K562 (cell line): ENCODE results near the gene KLHL29. TPM values are rescaled to one million over a fixed set of nuclear protein-coding genes. Genes with fewer than 3 reads are reported as not detected.

Experiments
- ATAC-seq: fragments of 200-7000 bp; cut with Tn5 transposase; 3 replicates; pipeline ENCODE4 v1.9.1; 2020; ENCODE audit warnings: moderate library complexity
- BruUV-seq: library from RNA; stranded (reverse); fragments of 400-500 nt; replicated peaks from 2 replicates; lab custom pipeline; 2021; lab: Mats Ljungman, UMichigan
- CTCF ChIA-PET: fragments of 300-600 bp; formaldehyde crosslinking; extraction: SDS; loops from one replicate; lab custom pipeline; 2021; ENCODE audit warnings: low intra/inter-chr PET ratio; lab: Yijun Ruan, JAX
- POLR2A ChIA-PET: fragments of 300-600, 350-650 bp; sonication (Branson Sonifier 250); formaldehyde crosslinking; extraction: SDS; loops from one replicate; lab custom pipeline; 2021; ENCODE audit warnings: antibody characterized with exemption, inconsistent platforms; lab: Yijun Ruan, JAX
- DNase-seq, 4 experiments: peaks; one replicate each; pipeline versions ENCODE4 v3.0.0 to v3.0.0-alpha.2; 2011 to 2018; ENCODE audit warnings: low spot score in 3 of 4, mixed read lengths in 3 of 4; ENCODE audit errors: extremely low read depth in 1 of 4
- FAIRE-seq: peaks from 2 replicates; lab custom pipeline; 2011; peaks lifted over from hg19 to GRCh38; lab: Jason Lieb, UNC
- H2AFZ ChIP-seq: 2 replicates; pipeline ENCODE4 v1.6.0; 2011; ENCODE audit warnings: low read depth, low read length, control low read depth, inconsistent platforms
- H3K27ac ChIP-seq: fragments of 200-600 bp; 3 replicates; pipeline ENCODE4 v1.8.0; 2011; ENCODE audit warnings: low read depth, mild to moderate bottlenecking, control low read depth, inconsistent platforms, low read length, moderate library complexity, mixed read lengths; ENCODE audit errors: extremely low read depth
- H3K27me3 ChIP-seq, 2 experiments: fragments of 300-600 bp in 1 of 2; 2 replicates in 1 of 2; 3 replicates in 1 of 2; pipeline versions ENCODE4 v1.6.0 to v1.8.0; 2011; ENCODE audit warnings: inconsistent platforms in 2 of 2, low read length in 2 of 2, mild to moderate bottlenecking in 1 of 2, mixed read lengths in 1 of 2, moderate library complexity in 1 of 2; ENCODE audit not compliant: control insufficient read depth in 2 of 2, insufficient read depth in 2 of 2
- H3K36me3 ChIP-seq: fragments of 300-600 bp; 3 replicates; pipeline ENCODE4 v1.8.0; 2011; ENCODE audit warnings: mild to moderate bottlenecking, low read length, inconsistent platforms; ENCODE audit not compliant: control insufficient read depth, insufficient read depth
- H3K4me1 ChIP-seq, 2 experiments: fragments of 200-600 bp in 1 of 2; replicated peaks in 1 of 2; 2 replicates in 1 of 2; 3 replicates in 1 of 2; pipeline versions ENCODE4 v1.5.1 to v1.8.0; 2011; ENCODE audit warnings: inconsistent platforms in 2 of 2, low read length in 2 of 2, mild to moderate bottlenecking in 1 of 2, mixed read lengths in 1 of 2, moderate library complexity in 1 of 2; ENCODE audit not compliant: control insufficient read depth in 2 of 2, insufficient read depth in 2 of 2
- H3K4me2 ChIP-seq: 2 replicates; pipeline ENCODE4 v1.6.1; 2011; ENCODE audit warnings: low read length, control low read depth, inconsistent platforms, mixed read lengths; ENCODE audit not compliant: insufficient read depth
- H3K4me3 ChIP-seq: fragments of 200-600 bp; sonication (generic), shearing (Covaris generic); 2 replicates; pipeline ENCODE4 v1.5.1; 2016; ENCODE audit warnings: control low read depth, inconsistent platforms
- H3K79me2 ChIP-seq: fragments of 200-600 bp; 3 replicates; pipeline ENCODE4 v1.8.0; 2011; ENCODE audit warnings: low read length, inconsistent platforms; ENCODE audit not compliant: control insufficient read depth, insufficient read depth
- H3K9ac ChIP-seq, 2 experiments: 2 replicates each; pipeline versions ENCODE4 v1.6.0 to v1.6.1; 2011; ENCODE audit warnings: low read depth in 2 of 2, low read length in 2 of 2, control low read depth in 1 of 2, inconsistent platforms in 1 of 2, mild to moderate bottlenecking in 1 of 2, mixed read lengths in 1 of 2; ENCODE audit not compliant: insufficient read depth in 1 of 2
- H3K9me1 ChIP-seq: one replicate; pipeline ENCODE4 v1.6.0; 2011; ENCODE audit warnings: inconsistent platforms, mild to moderate bottlenecking, low read length, moderate library complexity; ENCODE audit not compliant: control insufficient read depth, insufficient read depth
- H3K9me3 ChIP-seq: replicated peaks from 2 replicates; pipeline ENCODE4 v1.5.1; 2011; ENCODE audit warnings: low read depth, low read length, inconsistent platforms; ENCODE audit not compliant: control insufficient read depth, insufficient read depth
- H4K20me1 ChIP-seq: replicated peaks from 2 replicates; pipeline ENCODE4 v1.6.1; 2011; ENCODE audit warnings: low read length, inconsistent platforms, mixed read lengths; ENCODE audit not compliant: control insufficient read depth, insufficient read depth
- CTCF ChIP-seq, 3 experiments: IDR thresholded peaks in 2 of 3; conservative IDR thresholded peaks in 1 of 3; 2 replicates each; pipeline ENCODE4 v1.5.1; 2011 to 2012; ENCODE audit warnings: low read length in 3 of 3, mild to moderate bottlenecking in 3 of 3, control low read depth in 2 of 3, improper control_type of control experiment in 1 of 3, inconsistent platforms in 1 of 3, low read depth in 1 of 3, mixed read lengths in 1 of 3, moderate library complexity in 1 of 3; ENCODE audit not compliant: insufficient read depth in 2 of 3
- EP300 ChIP-seq: IDR thresholded peaks from 2 replicates; pipeline ENCODE4 v1.6.1; 2012; ENCODE audit warnings: low read length, improper control_type of control experiment
- HMGXB4 ChIP-seq: sonication (generic); formaldehyde crosslinking; IDR thresholded peaks from 2 replicates; pipeline ENCODE4 v1.8.1; 2023; ENCODE audit warnings: mild to moderate bottlenecking, missing genetic modification reagents
- KDM4B ChIP-seq, 2 experiments: fragments of 450-650 bp in 1 of 2; sonication (generic) in 1 of 2; IDR thresholded peaks; 2 replicates each; pipeline ENCODE4 v1.6.1; 2016 to 2017; ENCODE audit warnings: borderline replicate concordance in 2 of 2, antibody characterized with exemption in 1 of 2, low read depth in 1 of 2, mild to moderate bottlenecking in 1 of 2
- RAD21 ChIP-seq, 2 experiments: fragments of 250-450 bp in 1 of 2; fragments of 450-650 bp in 1 of 2; sonication (Bioruptor Pico) in 1 of 2; formaldehyde crosslinking in 1 of 2; IDR thresholded peaks in 1 of 2; conservative IDR thresholded peaks in 1 of 2; 2 replicates each; pipeline versions ENCODE4 v1.4.0 to v1.8.0; 2020 to 2022; ENCODE audit warnings: mild to moderate bottlenecking in 2 of 2, moderate library complexity in 1 of 2
- RFX1 ChIP-seq: fragments of 450-650 bp; IDR thresholded peaks from 2 replicates; pipeline ENCODE4 v1.6.1; 2016; ENCODE audit warnings: mild to moderate bottlenecking, moderate library complexity
- TARDBP ChIP-seq: fragments of 450-650 bp; IDR thresholded peaks from 2 replicates; pipeline ENCODE4 v1.6.1; 2016
- TBP ChIP-seq: optimal IDR thresholded peaks from 2 replicates; pipeline ENCODE3; 2011; ENCODE audit warnings: low read depth, low read length, improper control_type of control experiment
- WGBS: fragments of 100-300 bp; shearing (Covaris generic); methylation state at CpG from one replicate; pipeline ENCODE4 v1.1.6; 2016; ENCODE audit warnings: low coverage, mixed read lengths; ENCODE audit not compliant: insufficient coverage; ENCODE audit errors: missing lambda C conversion rate; 5-methylcytosine and 5-hydroxymethylcytosine counted together
- in situ Hi-C: fragments of 300-500 bp; cut with MboI; formaldehyde crosslinking; loops from 4 replicates; pipeline ENCODE4 v1.15.0; 2018; ENCODE audit warnings: inconsistent platforms, mixed read lengths
- intact Hi-C: fragments of 100-400 bp; cut with micrococcal nuclease; formaldehyde crosslinking; loops from 2 replicates; pipeline ENCODE4 v1.14.2; 2022
- polyA plus RNA-seq, 8 experiments: library from polyadenylated mRNA; depleted of rRNA in 4 of 8; stranded (reverse) in 5 of 8; unstranded in 3 of 8; fragments of >200 nt; fragmentation: Nextera tagmentation in 2 of 8; fragmentation: Illumina TruSeq in 1 of 8; extraction: Ambion mirVana in 2 of 8; extraction: Trizol in 1 of 8; gene quantifications; 2 replicates each; pipeline versions ENCODE4 v1.2.1 to v1.2.3, GENCODE V29; 2011 to 2014; ENCODE audit warnings: inconsistent platforms in 1 of 8, missing spikeins in 1 of 8
- total RNA-seq, 7 experiments: library from RNA; depleted of rRNA in 6 of 7; stranded (reverse); fragments of >200 nt in 6 of 7; fragmentation: Illumina TruSeq in 2 of 7; extraction: Trizol in 2 of 7; gene quantifications; 2 replicates each; pipeline versions ENCODE4 v1.2.1 to v1.2.3, GENCODE V29; 2011 to 2021; ENCODE audit warnings: low replicate concordance in 1 of 7

Gene KLHL29
- total and polyA plus RNA-seq, 9 of the 15 experiments (the other 6 are each of a cell fraction or from before 2014, with no cell fraction given), result 0.03 to 0.31 (median 0.08) TPM; not detected in 1

GRCh38 chr2:23414871-23415270, 29.9 kb downstream of the KLHL29 start:
- Histone ChIP-seq H3K27me3 (peaks cover 8 to 59% of the 10 kb centered on the region in 2 experiments; a peak in 4 of 5 replicates), H4K20me1 (no peaks in the 10 kb centered on the region; the same call in 1 of the 2 replicates), H3K9me1 (no peaks in the 10 kb centered on the region), H3K79me2 (no peaks in the 10 kb centered on the region), H2AFZ (no peak overlapping the region), H3K4me3 (no peak overlapping the region), H3K4me2 (no peak overlapping the region), H3K27ac (no peak overlapping the region), H3K9me3 (no peaks in the 10 kb centered on the region), H3K4me1 (peaks cover 3 to 4% of the 10 kb centered on the region in 2 experiments; a peak in 4 of 5 replicates), H3K36me3 (no peaks in the 10 kb centered on the region), H3K9ac (no peak overlapping the region)
- TF ChIP-seq RAD21 (CRISPR knock-in tag; conservative IDR thresholded peaks at IDR 0.05 in 1 of 2, IDR thresholded peaks at IDR 0.05 in 1 of 2) (peak; percentile 17 to 52; a peak in 3 of 4 replicates), HMGXB4 (no peak), TARDBP (no peak), CTCF (IDR thresholded peaks at IDR 0.05 in 2 of 3, conservative IDR thresholded peaks at IDR 0.05 in 1 of 3; ENCODE audit: insufficient read depth in 2 of 3, low read depth in 1 of 3, low read length in 3 of 3) (peak; percentile 58 to 75 (median 64)), TBP (no peak), EP300 (no peak), KDM4B (IDR thresholded peaks at IDR 0.05; ENCODE audit: borderline replicate concordance in 2 of 2, low read depth in 1 of 2) (no peak), RFX1 (no peak)
- ATAC-seq (peak; percentile 91), FAIRE-seq (peak; percentile 55), DNase-seq (peak; percentile 20 to 31 (median 22))
- WGBS, result 0% methylated on average over 4 of the region's 4 CpGs
- BruUV-seq, result no TSS peak
- ChIA-PET POLR2A (no interaction called here), CTCF (no interaction called here)
- intact Hi-C loops (no loop called here), in situ Hi-C loops (no loop called here)
